Fibroblast of pulmonary artery (primary cell): Measurements from ENCODE around the gene DNASE1.
A peak's percentile ranks its signal among the peaks of the same experiment; 100 is the strongest.

ENCODE experiments used
- DNase-seq: peaks from one replicate; pipeline ENCODE4 v3.0.0-alpha.2; 2010; ENCODE audit warnings: low read depth
- H3K4me3 ChIP-seq: replicated peaks from 2 replicates; pipeline ENCODE4 v1.5.1; 2011; ENCODE audit warnings: low read depth, mild to moderate bottlenecking, control low read depth, low read length, moderate library complexity
- CTCF ChIP-seq: IDR thresholded peaks from 2 replicates; pipeline ENCODE4 v1.5.1; 2011; ENCODE audit warnings: mild to moderate bottlenecking, control low read depth, low read length, inconsistent platforms; ENCODE audit errors: missing control alignments

Gene DNASE1

GRCh38 chr16:3610698-3611145 lies 43.8 kb upstream of the DNASE1 start:
- TF ChIP-seq CTCF, result no peak
- H3K4me3 ChIP-seq, result peak overlapping the region; percentile 94
- peak; percentile 3 for DNase-seq

- DNase-seq, result peak; percentile 91
- peak within 1 kb of the TSS; percentile 94 for H3K4me3 ChIP-seq
- TF ChIP-seq CTCF, result no peak
These were observed 43.1 kb upstream of the DNASE1 start, which contains the start of gene SLX4 for GRCh38 chr16:3611146-3611975. Gene SLX4 (minus strand): TSS chr16:3611606. CDS start chr16:3608964, 2,642 bp downstream.

- TF ChIP-seq CTCF, result no peak
- H3K4me3 ChIP-seq, result peak overlapping the region; percentile 94
- no peak for DNase-seq
These were observed 41.7 kb upstream of the DNASE1 start for GRCh38 chr16:3612510-3613466.

DNA sequence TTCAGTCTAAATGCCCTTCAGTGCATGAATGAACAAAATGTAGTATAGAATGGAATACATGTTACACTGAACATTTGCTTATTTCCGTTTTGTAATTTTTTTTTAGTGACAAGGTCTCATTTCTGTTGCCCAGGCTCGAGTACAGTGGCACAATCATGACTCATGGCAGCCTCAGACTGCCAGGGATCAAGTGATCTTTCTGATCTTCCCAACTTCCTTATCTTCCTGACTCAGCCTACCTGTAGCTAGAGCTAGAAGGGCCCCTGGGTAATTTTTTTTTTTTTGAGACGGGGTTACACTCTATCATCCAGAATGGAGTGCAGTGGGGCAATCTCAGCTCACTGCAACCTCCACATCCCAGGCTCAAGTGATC lies 35.7 kb upstream of the DNASE1 start:
- no peak for DNase-seq
- no peak overlapping the region for H3K4me3 ChIP-seq
- no peak for TF ChIP-seq CTCF

GRCh38 chr16:3623642-3624041 lies 30.8 kb upstream of the DNASE1 start:
- H3K4me3 ChIP-seq, result no peak overlapping the region
- DNase-seq, result no peak
- no peak for TF ChIP-seq CTCF

- no peak for DNase-seq
- no peak overlapping the region for H3K4me3 ChIP-seq
- TF ChIP-seq CTCF, result no peak
These were observed 29.2 kb upstream of the DNASE1 start for GRCh38 chr16:3625331-3625730.
